Upper lobe of left lung (tissue), 6 donors: ENCODE results near the gene DCAF17. TPM values are rescaled to one million over a fixed set of nuclear protein-coding genes. Genes with fewer than 3 reads are reported as not detected.

Experiments
- ATAC-seq, 2 donors: fragments of 200-7000 bp; cut with Tn5 transposase; one replicate each; pipeline ENCODE4 v1.9.1; 2022; ENCODE audit warnings: mild to moderate bottlenecking in 2 of 2, moderate library complexity in 2 of 2; ENCODE audit not compliant: low FRiP score in 2 of 2
- DNase-seq, 2 donors: peaks; one replicate each; pipeline ENCODE4 v3.0.0-alpha.2; 2019 to 2020
- H3K27ac ChIP-seq, 4 donors: fragments of 200-600 bp; sonication (generic); one replicate each; pipeline ENCODE4 v1.5.1; 2016 to 2019
- H3K27me3 ChIP-seq, 4 donors: fragments of 200-600 bp; sonication (generic); one replicate each; pipeline ENCODE4 v1.5.1; 2017 to 2019
- H3K36me3 ChIP-seq, 4 donors: fragments of 200-600 bp; sonication (generic); one replicate each; pipeline ENCODE4 v1.5.1; 2016 to 2019
- H3K4me1 ChIP-seq, 4 donors: fragments of 200-600 bp; sonication (generic); one replicate each; pipeline ENCODE4 v1.5.1; 2018 to 2019
- H3K4me3 ChIP-seq, 4 donors: fragments of 200-600 bp; sonication (generic); one replicate each; pipeline ENCODE4 v1.5.1; 2017 to 2019; ENCODE audit warnings: mild to moderate bottlenecking in 2 of 4, moderate library complexity in 1 of 4
- H3K9me3 ChIP-seq, 4 donors: fragments of 200-600 bp; sonication (generic); one replicate each; pipeline ENCODE4 v1.5.1; 2018 to 2019
- EP300 ChIP-seq, 4 donors: sonication (generic); formaldehyde crosslinking; IDR thresholded peaks; one replicate each; pipeline ENCODE4 v1.5.1; 2017; ENCODE audit warnings: antibody characterized with exemption in 4 of 4, control low read depth in 2 of 4
- POLR2A ChIP-seq, 4 donors: fragments of 450-650 bp; IDR thresholded peaks; one replicate each; pipeline ENCODE4 v1.5.1; 2016 to 2017; ENCODE audit warnings: antibody characterized with exemption in 4 of 4, mild to moderate bottlenecking in 2 of 4
- POLR2AphosphoS5 ChIP-seq, 2 donors: sonication (generic); formaldehyde crosslinking; IDR thresholded peaks; one replicate each; pipeline ENCODE4 v1.5.1; 2017; ENCODE audit warnings: antibody characterized with exemption in 2 of 2
- WGBS, 2 donors: methylation state at CpG; one replicate each; pipeline ENCODE4 v1.1.5; 2017 to 2018; 5-methylcytosine and 5-hydroxymethylcytosine counted together
- total RNA-seq, 6 donors: library from RNA; depleted of rRNA in 4 of 6; stranded (reverse); fragments of >200 nt in 4 of 6; gene quantifications; one replicate each; pipeline versions ENCODE4 v1.1.0 to v1.2.1, GENCODE V29; 2016 to 2021
- TF ChIP-seq, protein P1 (sequence below), 6 experiments: fragments of 450-650 bp in 4 of 6; fragments of 200-600 bp in 2 of 6; sonication (generic) in 2 of 6; IDR thresholded peaks; one replicate each; pipeline ENCODE4 v1.5.1; 2016 to 2019; ENCODE audit warnings: antibody characterized with exemption in 6 of 6
- donor health status: DM: no; HTN: no; CAD: no; lungs with moderate emphysema.
- donor health status: DM: no; HTN: yes; CAD: no; lungs with severe emphysema.

The DCAF17 gene
- total RNA-seq, 6 donors from 2014 or later = 6.2 to 24.7 (median 11.9) TPM

DNA sequence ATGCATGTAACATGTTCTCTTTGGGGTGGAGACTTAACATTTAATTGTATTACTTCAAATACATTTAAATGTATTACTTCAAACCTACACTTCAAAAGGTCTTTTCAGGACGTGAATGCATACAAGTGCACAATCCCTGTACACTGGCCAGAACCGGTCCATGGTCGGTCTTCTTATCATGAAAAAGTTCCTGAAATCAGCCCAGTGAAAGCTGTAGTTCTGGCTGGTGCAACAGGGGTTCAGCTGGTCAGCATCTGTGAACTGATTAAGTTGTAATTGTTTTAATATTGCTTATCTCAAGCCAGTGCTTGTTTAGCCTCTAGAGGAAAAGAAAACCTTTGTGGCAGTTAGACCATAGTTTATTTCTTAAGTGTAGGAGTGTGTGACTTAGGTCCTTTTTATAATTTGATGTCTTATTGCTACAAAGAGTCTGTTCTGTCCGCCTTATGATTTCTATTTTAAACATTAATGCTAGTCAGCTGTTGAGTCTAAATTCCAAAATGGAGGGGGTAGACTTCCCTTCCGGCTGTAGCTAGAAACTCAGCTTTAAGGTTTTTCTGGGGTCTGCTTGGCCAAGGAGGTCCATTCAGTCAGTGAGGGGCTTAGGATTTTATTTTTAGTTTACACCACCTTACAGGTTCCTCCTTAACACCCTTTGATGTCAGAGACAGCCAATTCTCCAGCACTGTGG, 87.5 kb downstream of the DCAF17 start:
- ATAC-seq (no peak), DNase-seq (no peak)
- Histone ChIP-seq H3K4me1 (peaks cover 13 to 35% (median 20%) of the 10 kb centered on the region in 4 donors), H3K4me3 (peak overlapping the region in 3 of 4 donors; percentile 87 to 96 (median 92)), H3K27ac (peak overlapping the region; percentile 87 to 96 (median 91)), H3K36me3 (no peaks in the 10 kb centered on the region), H3K9me3 (no peaks in the 10 kb centered on the region), H3K27me3 (no peaks in the 10 kb centered on the region)
- TF ChIP-seq POLR2A (IDR thresholded peaks at IDR 0.05) (no peak), EP300 (IDR thresholded peaks at IDR 0.05) (no peak), POLR2AphosphoS5 (IDR thresholded peaks at IDR 0.05) (no peak)
- TF ChIP-seq, protein P1, sequence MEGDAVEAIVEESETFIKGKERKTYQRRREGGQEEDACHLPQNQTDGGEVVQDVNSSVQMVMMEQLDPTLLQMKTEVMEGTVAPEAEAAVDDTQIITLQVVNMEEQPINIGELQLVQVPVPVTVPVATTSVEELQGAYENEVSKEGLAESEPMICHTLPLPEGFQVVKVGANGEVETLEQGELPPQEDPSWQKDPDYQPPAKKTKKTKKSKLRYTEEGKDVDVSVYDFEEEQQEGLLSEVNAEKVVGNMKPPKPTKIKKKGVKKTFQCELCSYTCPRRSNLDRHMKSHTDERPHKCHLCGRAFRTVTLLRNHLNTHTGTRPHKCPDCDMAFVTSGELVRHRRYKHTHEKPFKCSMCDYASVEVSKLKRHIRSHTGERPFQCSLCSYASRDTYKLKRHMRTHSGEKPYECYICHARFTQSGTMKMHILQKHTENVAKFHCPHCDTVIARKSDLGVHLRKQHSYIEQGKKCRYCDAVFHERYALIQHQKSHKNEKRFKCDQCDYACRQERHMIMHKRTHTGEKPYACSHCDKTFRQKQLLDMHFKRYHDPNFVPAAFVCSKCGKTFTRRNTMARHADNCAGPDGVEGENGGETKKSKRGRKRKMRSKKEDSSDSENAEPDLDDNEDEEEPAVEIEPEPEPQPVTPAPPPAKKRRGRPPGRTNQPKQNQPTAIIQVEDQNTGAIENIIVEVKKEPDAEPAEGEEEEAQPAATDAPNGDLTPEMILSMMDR (IDR thresholded peaks at IDR 0.05) = no peak
- WGBS, 2 donors = 59 to 62% methylated on average over 5 of the region's 5 CpGs

- Histone ChIP-seq H3K9me3 (no peaks in the 10 kb centered on the region), H3K27ac (peak within 1 kb of the TSS; percentile 87 to 96 (median 91)), H3K4me1 (peaks cover 16 to 35% (median 20%) of the 10 kb centered on the region in 4 donors), H3K36me3 (no peaks in the 10 kb centered on the region), H3K4me3 (peak within 1 kb of the TSS; percentile 87 to 96 (median 93)), H3K27me3 (no peaks in the 10 kb centered on the region)
- TF ChIP-seq POLR2AphosphoS5 (IDR thresholded peaks at IDR 0.05) = peak in 1 of 2 donors; percentile 78
- TF ChIP-seq POLR2A (IDR thresholded peaks at IDR 0.05) = peak in 3 of 4 donors; percentile 53 to 94 (median 76)
- TF ChIP-seq, protein P1 (IDR thresholded peaks at IDR 0.05) = no peak
- peak in 1 of 4 donors; percentile 64 for TF ChIP-seq EP300 (IDR thresholded peaks at IDR 0.05)
- DNase-seq (peak; percentile 87 to 95), ATAC-seq (peak; percentile 90 to 94)
- 2% methylated on average over 11 to 16 of the region's 45 CpGs for WGBS, 2 donors
Measured at GRCh38 chr2:171522052-171522787, 88.2 kb downstream of the DCAF17 start, which contains the start of gene CYBRD1. CYBRD1 (plus strand) TSS chr2:171522474; CDS start chr2:171522546, 72 bp downstream.

DNA sequence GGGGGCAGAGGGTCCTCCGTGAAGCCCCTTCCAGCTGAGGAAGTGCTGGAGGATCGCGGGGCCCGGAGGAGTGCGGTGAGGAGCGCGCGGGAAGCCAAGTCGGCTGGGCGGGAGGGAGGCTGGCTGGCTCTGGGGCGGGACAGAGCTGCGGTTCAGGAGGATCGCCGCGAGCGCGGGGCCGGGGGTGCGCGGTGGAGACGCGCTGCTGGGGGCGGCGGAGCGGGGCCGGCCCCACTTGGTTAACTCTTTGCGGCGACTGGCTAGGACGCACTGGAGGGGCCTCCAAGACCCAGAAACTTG, 88.7 kb downstream of the DCAF17 start:
- WGBS, 2 donors = 0% methylated on average over 9 of the region's 29 CpGs; no CpG with 5 or more reads in 1 of the 2 donors
- no peaks in the 10 kb centered on the region for H3K36me3 ChIP-seq
- H3K4me3 ChIP-seq = peak overlapping the region; percentile 87 to 96 (median 93)
- no peaks in the 10 kb centered on the region for H3K9me3 ChIP-seq
- peaks cover 18 to 35% (median 20%) of the 10 kb centered on the region in 4 donors for H3K4me1 ChIP-seq
- peak overlapping the region; percentile 87 to 96 (median 91) for H3K27ac ChIP-seq
- DNase-seq (peak in 1 of 2 donors; percentile 89), ATAC-seq (peak; percentile 16 to 70)
- H3K27me3 ChIP-seq = no peaks in the 10 kb centered on the region
- TF ChIP-seq POLR2AphosphoS5 (IDR thresholded peaks at IDR 0.05) (no peak), POLR2A (IDR thresholded peaks at IDR 0.05) (no peak), EP300 (IDR thresholded peaks at IDR 0.05) (no peak)
- TF ChIP-seq, protein P1 (IDR thresholded peaks at IDR 0.05) = no peak

GRCh38 chr2:171523088-171524017, 89.3 kb downstream of the DCAF17 start:
- no peaks in the 10 kb centered on the region for H3K9me3 ChIP-seq
- H3K4me3 ChIP-seq = peak overlapping the region; percentile 87 to 96 (median 93)
- TF ChIP-seq POLR2AphosphoS5 (IDR thresholded peaks at IDR 0.05) (peak in 1 of 2 donors; percentile 43), EP300 (IDR thresholded peaks at IDR 0.05) (no peak), POLR2A (IDR thresholded peaks at IDR 0.05) (peak in 3 of 4 donors; percentile 24 to 62 (median 56))
- TF ChIP-seq, protein P1 (IDR thresholded peaks at IDR 0.05) = no peak
- WGBS, 2 donors = 0 to 4% methylated on average over 10 to 46 of the region's 62 CpGs
- peaks cover 18 to 35% (median 20%) of the 10 kb centered on the region in 4 donors for H3K4me1 ChIP-seq
- DNase-seq = peak; percentile 88 to 91
- no peaks in the 10 kb centered on the region for H3K27me3 ChIP-seq
- H3K36me3 ChIP-seq = no peaks in the 10 kb centered on the region
- peak; percentile 81 for ATAC-seq
- H3K27ac ChIP-seq = peak overlapping the region; percentile 87 to 96 (median 91)
